ENCODE data around the gene RPS6KB2.

RPS6KB2 gene

GRCh38 chr11:67428052-67429001 is at the start of gene RPS6KB2:
Gene RPS6KB2, plus strand, starts transcription at chr11:67428494. Its CDS starts 52 bp downstream, at chr11:67428546.
- peak; percentile 98 for DNase-seq

DNA sequence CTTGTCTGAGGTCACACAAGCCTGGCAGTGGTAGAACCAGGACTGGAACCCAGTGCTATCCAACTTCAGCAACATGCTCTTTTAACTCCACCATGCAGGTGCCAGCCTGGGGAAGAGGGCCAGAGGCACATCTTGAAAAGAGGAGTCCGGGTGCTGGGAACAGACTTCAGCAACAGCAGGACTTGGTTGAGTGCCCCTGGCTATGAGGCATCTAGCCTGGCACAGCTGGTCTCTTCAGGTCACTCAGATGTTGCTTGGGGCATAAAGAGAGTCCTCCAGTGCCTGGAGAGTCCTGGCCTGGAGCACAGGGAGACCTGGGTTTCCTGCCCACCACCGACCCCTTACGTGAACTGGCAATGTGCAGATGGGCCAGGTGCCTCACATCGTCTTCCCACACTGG is 49.8 kb upstream of the RPS6KB2 start:
- DNase-seq = no peak

DNA sequence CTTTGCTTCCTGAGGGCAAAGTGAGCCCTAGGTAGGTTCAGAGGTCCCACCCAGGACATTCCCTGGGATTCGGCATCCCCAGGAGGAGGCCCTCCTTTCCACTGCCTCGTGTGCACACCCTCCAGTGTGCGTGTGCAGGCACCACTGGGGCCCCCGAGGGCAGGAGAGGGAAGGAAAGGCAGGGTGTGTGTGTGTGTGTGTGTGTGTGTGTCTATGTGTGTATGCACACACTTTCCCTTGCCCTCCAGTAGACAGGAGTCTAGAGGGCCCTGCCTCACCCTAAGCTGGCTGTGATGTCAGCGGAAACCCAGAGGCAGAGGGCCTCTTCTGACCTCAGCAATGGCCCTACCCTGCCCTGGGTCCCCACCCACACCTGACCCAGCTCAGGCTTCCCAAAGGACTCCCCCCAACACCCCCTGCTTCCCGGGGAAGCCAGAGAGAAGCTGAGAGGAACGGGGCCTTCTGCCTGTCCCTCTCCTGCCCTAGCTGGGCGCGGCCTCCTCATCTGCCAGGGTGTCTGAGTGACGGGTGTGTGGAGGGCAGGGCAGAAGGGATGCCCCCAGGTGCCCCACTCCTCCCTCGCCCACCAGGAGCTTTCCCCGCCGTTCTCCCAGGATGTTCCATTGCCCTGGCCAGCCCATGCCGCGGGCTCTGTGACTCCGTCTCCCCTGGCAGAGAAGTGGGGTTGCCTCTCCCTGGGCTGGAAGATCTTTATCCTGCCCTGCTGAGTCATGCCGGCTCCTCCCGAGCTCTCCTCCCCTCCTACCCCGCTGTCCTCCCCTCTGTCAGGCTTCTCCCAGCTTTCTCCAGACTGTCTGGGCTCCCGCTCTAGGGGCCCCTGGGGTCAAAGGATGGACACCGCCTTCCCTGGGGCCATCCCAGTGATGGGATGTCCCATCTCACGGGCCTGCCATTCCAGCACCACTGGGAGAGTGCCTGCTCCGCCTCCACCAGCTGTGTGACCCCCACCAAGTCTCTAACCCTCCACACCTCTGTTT is 48.9 kb upstream of the RPS6KB2 start:
- DNase-seq = peak; percentile 45

DNA sequence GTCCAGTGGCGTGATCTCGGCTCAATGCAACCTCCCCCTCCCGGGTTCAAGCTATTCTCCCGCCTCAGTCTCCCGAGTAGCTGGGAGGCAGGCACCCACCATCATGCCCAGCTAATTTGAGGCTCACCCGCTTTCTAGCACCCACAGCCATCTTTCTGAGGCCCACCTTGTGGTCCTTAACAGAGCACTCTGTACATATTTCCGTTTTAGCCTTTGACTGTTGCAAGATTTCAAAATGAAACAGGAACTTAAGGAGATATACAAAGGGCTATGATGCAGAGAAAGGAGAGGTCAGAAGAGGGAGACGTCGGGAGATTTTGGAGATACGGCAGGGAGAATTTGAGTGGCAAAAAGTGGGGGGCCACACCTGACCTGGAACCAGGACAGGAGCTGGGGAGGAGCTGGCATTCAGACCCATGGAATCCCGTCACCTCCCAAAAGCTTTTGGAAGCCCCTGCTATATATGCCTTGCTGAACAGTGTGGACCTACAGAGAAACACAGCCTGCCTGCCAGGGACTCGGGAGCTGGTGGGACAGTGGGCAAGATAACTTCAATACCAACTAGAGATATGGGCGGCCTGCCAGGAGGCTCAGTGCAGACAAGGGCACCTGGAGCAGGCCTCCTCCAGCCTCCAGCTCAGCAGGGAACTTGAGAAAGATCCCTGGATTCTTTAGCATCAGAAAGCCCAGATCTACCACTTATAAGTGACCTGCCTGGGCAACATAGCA is 46.9 kb upstream of the RPS6KB2 start:
- DNase-seq = peak; percentile 76

GRCh38 chr11:67382276-67383136 is 45.8 kb upstream of the RPS6KB2 start:
- DNase-seq = peak; percentile 92

DNA sequence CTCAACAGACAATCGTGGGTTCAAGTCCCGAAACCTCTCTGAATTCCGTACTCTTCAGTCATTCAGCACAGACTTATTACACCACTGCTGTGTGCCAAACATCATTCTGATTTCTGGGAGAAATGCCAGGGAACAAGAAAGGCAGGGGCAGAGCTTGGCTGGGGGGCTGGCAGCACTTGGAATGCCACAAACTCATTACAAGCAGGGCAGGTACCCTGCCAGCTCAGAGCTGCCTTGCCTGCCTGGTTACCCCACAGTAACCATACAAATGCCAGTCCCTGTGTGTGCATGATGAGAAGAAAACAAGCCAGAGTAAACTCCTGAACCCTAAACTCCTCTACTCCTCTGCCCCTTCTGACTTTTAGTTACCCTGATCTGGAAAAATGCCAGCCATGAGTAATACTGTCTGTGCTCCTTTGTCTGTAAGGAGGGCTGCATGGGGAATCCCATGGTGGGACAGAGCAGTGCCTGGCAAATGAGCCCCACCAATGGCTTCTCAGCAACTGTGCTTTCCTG is 43.4 kb upstream of the RPS6KB2 start:
- DNase-seq = no peak

DNA sequence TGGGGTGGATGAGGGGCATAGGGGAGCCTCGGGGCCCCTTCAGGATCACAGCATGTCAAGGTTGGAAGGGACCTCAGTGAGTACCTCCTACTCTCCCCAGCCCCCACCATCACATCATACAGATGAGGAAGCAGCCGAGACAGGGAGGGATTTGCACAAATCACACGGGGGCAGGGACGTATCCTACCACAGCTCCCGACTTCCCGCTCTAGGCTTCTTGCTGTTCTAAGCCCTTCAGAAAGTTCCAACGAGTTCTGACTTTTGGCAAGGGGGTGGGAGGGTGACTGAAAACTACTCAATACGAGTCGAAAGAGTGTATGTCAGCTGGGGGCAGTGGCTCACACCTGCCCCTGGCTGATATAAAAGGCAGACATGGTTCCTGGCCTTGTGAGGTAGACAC is 41.2 kb upstream of the RPS6KB2 start:
- no peak for DNase-seq

DNA sequence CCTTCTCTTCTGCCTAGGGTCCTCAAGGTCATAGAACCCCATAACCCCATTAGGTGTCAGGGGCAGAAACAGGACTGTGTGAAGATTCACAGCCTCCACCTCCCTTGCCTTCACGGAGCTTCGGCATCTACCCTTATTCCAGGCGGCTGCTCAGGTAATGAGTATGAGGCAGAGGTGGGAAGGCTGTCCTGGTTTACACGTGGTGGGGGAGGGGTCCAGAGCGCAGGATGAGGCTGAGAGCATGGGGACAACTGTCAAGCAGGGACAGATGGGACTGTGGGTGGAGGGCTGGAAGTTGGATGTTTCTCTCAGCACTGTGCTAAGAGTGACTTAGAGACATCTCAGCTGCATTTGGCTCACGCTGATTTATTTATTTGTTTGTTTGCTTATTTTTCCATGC is 40.8 kb upstream of the RPS6KB2 start:
- no peak for DNase-seq

- peak; percentile 65 for DNase-seq
Observed at GRCh38 chr11:67389477-67389876, 38.8 kb upstream of the RPS6KB2 start.

DNA sequence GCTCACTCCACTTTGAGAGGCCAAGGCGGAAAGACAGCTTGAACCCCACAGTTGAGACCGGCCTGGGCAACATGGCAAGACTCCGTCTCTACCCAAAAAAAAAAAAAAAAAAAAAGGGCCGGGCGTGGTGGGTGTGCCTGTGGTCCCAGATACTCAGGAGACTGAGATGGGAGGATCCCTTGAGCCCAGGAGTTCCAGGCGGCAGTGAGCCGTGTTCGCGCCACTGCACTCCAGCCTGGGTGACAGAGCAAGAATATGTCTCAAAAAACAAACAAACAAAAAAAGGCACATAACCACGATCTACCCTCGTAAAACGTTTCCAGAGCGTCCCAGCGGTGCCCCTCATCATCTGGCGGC is 37.4 kb upstream of the RPS6KB2 start:
- DNase-seq = no peak

DNA sequence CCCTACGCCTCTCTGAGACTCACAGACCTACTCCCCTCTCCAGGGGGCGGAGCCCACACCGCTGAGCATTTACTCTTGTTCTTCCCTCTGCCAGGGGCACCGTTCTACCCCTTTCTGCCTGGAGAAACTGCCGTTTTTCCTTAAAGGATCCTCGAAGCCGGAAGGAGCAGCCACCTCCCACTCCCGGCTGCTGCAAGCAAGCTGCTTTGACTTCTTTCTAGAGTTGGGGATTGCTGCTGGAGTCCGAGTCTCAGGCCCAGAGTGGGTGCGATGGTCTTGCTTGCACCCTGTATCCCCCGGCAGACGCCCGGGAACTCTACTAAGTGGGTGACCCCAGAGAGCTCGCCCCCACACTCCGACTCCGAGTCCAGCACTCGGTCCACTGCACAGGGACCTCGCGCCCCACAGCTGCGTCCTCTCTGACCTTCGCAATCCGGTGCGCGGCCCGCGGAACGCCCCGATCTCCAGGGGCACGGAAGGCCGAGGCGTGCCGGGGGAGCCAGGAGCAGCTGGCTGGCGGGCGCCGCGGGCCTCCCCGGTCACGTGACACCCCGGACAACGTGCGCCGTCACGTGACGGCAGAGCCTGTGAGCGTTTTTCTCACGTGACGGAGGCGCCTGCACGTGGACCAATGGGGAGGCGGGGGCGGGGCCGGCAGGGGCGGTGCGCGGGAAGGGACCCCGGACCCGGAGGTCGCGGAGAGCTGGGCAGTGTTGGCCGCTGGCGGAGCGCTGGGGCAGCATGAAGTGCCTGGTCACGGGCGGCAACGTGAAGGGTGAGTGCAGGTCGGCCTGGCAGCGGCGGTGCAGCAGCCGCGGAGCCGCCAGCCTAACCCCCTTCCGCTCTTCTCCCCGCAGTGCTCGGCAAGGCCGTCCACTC is 36.8 kb upstream of the RPS6KB2 start, which contains the start of gene RAD9A:
TSS of gene RAD9A (plus strand) at position 683 of the 879 bp plus-strand sequence. CDS start at position 742, 59 bp downstream.
- peak; percentile 98 for DNase-seq

GRCh38 chr11:67392183-67392715 is 36.0 kb upstream of the RPS6KB2 start:
- DNase-seq = no peak

GRCh38 chr11:67393437-67393836 is 34.9 kb upstream of the RPS6KB2 start:
- no peak for DNase-seq

- no peak for DNase-seq
Observed at GRCh38 chr11:67393990-67394389, 34.3 kb upstream of the RPS6KB2 start.

DNA sequence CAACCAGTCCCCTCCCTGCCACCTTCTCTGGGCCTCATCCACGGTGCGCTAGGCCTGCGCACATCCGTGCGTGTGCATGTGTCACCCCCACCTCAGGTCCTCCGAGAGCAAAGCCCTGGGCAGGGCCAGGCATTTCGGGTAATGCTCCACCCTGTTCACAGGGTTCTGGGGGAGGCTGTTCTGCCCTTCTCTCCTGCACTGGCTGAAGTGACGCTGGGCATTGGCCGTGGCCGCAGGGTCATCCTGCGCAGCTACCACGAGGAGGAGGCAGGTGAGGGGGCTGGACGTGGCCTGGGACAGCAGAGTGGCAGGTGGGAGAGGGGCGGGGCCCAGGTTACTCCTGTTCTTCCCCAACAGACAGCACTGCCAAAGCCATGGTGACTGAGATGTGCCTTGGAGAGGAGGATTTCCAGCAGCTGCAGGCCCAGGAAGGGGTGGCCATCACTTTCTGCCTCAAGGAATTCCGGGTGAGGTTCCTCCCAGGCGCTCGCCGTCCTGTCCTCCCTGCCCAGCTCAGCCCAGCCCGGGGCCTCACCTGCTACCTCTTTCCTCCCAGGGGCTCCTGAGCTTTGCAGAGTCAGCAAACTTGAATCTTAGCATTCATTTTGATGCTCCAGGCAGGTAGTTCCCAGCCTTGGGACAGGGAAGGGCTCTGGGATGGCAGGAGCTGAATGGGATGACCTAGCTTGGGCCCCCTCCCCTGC is 32.6 kb upstream of the RPS6KB2 start:
- DNase-seq = no peak

DNA sequence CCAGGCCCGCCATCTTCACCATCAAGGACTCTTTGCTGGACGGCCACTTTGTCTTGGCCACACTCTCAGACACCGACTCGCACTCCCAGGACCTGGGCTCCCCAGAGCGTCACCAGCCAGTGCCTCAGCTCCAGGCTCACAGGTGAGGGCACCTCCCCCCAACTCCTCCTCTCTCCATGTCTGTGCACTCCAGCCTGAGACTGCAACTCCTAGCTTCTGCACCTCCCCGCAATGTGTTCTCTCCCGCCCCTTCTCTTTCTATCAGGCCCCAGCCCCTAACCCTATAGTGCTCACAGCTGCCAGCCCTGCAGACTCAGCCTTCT is 32.1 kb upstream of the RPS6KB2 start:
- DNase-seq = no peak

DNA sequence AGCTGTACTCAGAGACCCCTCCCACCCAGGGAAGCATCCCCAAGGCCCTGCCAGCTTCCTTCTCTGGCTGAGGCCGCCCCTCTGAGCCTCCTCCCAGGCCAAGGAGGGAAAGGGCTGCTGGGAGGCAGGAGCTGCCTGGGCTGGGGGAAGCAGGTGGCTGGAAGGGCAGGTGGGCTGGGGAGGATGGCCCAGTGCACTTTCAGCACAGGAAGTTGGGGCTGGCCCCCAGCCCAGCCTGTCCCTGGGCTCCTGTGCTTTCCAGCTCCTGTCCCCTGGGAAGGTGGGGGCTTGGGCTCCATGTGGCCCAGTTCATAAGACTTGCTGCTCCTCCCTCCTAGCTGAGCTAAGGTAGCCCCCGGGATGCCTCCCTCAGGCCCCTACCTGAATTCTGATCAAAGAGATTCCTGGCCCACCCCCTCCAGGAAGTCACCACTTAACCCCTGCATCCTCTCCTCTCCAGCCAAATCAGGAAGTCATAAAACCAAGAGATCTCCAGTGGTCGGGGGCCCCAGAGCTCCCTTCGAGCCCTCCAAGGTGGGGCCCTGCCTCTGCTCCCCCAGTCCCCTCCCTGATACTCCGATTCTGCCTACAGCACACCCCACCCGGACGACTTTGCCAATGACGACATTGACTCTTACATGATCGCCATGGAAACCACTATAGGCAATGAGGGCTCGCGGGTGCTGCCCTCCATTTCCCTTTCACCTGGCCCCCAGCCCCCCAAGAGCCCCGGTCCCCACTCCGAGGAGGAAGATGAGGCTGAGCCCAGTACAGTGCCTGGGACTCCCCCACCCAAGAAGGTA is 31.5 kb upstream of the RPS6KB2 start:
- DNase-seq = peak; percentile 44

- peak; percentile 71 for DNase-seq
Observed at GRCh38 chr11:67397536-67397935, 30.8 kb upstream of the RPS6KB2 start.
